ENCODE measurements around the gene WFIKKN2. TPM values are rescaled to one million over a fixed set of nuclear protein-coding genes. Genes with fewer than 3 reads are reported as not detected.

Gene WFIKKN2
- total RNA-seq, 1 experiment from 2014 or later, result 0.11 TPM

DNA sequence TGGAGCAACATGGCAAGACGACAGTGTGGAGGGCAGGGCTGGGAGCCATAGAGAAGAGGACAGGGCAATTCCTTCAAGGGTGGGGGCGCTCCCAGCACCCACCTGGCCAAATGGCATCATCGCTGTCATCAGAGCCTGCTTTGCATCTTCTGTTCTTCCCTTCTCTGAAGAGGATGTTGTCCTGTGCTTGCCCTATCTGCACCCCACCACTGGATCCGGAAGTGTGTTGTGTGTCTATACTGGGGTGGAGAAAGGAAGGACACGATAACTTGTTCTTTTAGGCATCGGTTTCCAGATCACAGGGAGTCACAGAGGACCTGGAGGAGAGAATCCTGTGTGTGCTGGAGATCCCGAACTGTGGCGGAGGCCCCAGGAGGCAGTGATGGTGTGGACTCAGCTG is 42.4 kb upstream of the WFIKKN2 start (continued):
- TF ChIP-seq TEAD4 (CRISPR knock-in tag; IDR thresholded peaks at IDR 0.05), result no peak
- TF ChIP-seq RORB (CRISPR knock-in tag; IDR thresholded peaks at IDR 0.05), result no peak
- TF ChIP-seq IRF1 (CRISPR knock-in tag; IDR thresholded peaks at IDR 0.05), result no peak
- TF ChIP-seq SP1 (CRISPR knock-in tag; conservative IDR thresholded peaks at IDR 0.05), result no peak
- TF ChIP-seq USF1 (CRISPR knock-in tag; IDR thresholded peaks at IDR 0.05), result no peak

- Mint-ChIP-seq H3K36me3 (no peaks in the 10 kb centered on the region), H3K27me3 (ENCODE audit: low read depth) (no peaks in the 10 kb centered on the region), H3K4me3 (no peak overlapping the region), H3K4me1 (peaks cover 26% of the 10 kb centered on the region), H3K27ac (no peak overlapping the region), H3K9me3 (no peaks in the 10 kb centered on the region)
- no peak for DNase-seq (ENCODE audit: low spot score)
- no peak for ATAC-seq
- TF ChIP-seq NR3C1 (CRISPR knock-in tag; conservative IDR thresholded peaks at IDR 0.05; ENCODE audit: low read depth), result no peak
- TF ChIP-seq CREB1 (CRISPR knock-in tag; IDR thresholded peaks at IDR 0.05), result no peak
- no peak for TF ChIP-seq NFYB (CRISPR knock-in tag; conservative IDR thresholded peaks at IDR 0.05; ENCODE audit: low read depth)
- no peak for TF ChIP-seq ZBTB21 (CRISPR knock-in tag; IDR thresholded peaks at IDR 0.05; ENCODE audit: borderline replicate concordance)
- TF ChIP-seq E2F1 (CRISPR knock-in tag; IDR thresholded peaks at IDR 0.05), result no peak
- TF ChIP-seq ETV6 (CRISPR knock-in tag; IDR thresholded peaks at IDR 0.05), result no peak
- no peak for TF ChIP-seq CBFB (CRISPR knock-in tag; IDR thresholded peaks at IDR 0.05; ENCODE audit: low read depth)
- TF ChIP-seq IRF2 (CRISPR knock-in tag; IDR thresholded peaks at IDR 0.05; ENCODE audit: borderline replicate concordance, low read depth), result no peak
- TF ChIP-seq, protein P1, sequence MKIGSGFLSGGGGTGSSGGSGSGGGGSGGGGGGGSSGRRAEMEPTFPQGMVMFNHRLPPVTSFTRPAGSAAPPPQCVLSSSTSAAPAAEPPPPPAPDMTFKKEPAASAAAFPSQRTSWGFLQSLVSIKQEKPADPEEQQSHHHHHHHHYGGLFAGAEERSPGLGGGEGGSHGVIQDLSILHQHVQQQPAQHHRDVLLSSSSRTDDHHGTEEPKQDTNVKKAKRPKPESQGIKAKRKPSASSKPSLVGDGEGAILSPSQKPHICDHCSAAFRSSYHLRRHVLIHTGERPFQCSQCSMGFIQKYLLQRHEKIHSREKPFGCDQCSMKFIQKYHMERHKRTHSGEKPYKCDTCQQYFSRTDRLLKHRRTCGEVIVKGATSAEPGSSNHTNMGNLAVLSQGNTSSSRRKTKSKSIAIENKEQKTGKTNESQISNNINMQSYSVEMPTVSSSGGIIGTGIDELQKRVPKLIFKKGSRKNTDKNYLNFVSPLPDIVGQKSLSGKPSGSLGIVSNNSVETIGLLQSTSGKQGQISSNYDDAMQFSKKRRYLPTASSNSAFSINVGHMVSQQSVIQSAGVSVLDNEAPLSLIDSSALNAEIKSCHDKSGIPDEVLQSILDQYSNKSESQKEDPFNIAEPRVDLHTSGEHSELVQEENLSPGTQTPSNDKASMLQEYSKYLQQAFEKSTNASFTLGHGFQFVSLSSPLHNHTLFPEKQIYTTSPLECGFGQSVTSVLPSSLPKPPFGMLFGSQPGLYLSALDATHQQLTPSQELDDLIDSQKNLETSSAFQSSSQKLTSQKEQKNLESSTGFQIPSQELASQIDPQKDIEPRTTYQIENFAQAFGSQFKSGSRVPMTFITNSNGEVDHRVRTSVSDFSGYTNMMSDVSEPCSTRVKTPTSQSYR (CRISPR knock-in tag; IDR thresholded peaks at IDR 0.05), result no peak
- no peak for TF ChIP-seq ZNF138 (CRISPR knock-in tag; conservative IDR thresholded peaks at IDR 0.05)
- no peak for TF ChIP-seq ZNF263 (CRISPR knock-in tag; IDR thresholded peaks at IDR 0.05; ENCODE audit: low read depth)
- TF ChIP-seq NFE2L1 (CRISPR knock-in tag; IDR thresholded peaks at IDR 0.05), result no peak
- TF ChIP-seq, protein P2, sequence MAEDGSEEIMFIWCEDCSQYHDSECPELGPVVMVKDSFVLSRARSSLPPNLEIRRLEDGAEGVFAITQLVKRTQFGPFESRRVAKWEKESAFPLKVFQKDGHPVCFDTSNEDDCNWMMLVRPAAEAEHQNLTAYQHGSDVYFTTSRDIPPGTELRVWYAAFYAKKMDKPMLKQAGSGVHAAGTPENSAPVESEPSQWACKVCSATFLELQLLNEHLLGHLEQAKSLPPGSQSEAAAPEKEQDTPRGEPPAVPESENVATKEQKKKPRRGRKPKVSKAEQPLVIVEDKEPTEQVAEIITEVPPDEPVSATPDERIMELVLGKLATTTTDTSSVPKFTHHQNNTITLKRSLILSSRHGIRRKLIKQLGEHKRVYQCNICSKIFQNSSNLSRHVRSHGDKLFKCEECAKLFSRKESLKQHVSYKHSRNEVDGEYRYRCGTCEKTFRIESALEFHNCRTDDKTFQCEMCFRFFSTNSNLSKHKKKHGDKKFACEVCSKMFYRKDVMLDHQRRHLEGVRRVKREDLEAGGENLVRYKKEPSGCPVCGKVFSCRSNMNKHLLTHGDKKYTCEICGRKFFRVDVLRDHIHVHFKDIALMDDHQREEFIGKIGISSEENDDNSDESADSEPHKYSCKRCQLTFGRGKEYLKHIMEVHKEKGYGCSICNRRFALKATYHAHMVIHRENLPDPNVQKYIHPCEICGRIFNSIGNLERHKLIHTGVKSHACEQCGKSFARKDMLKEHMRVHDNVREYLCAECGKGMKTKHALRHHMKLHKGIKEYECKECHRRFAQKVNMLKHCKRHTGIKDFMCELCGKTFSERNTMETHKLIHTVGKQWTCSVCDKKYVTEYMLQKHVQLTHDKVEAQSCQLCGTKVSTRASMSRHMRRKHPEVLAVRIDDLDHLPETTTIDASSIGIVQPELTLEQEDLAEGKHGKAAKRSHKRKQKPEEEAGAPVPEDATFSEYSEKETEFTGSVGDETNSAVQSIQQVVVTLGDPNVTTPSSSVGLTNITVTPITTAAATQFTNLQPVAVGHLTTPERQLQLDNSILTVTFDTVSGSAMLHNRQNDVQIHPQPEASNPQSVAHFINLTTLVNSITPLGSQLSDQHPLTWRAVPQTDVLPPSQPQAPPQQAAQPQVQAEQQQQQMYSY (CRISPR knock-in tag; IDR thresholded peaks at IDR 0.05), result no peak
- no peak for TF ChIP-seq ESRRA (CRISPR knock-in tag; IDR thresholded peaks at IDR 0.05; ENCODE audit: borderline replicate concordance)
- no peak for TF ChIP-seq ATF3 (CRISPR knock-in tag; conservative IDR thresholded peaks at IDR 0.05)
- TF ChIP-seq TEAD4 (CRISPR knock-in tag; IDR thresholded peaks at IDR 0.05), result no peak
- TF ChIP-seq PRRX2 (CRISPR knock-in tag; IDR thresholded peaks at IDR 0.05), result no peak
- ChIA-PET POLR2A (interaction anchor here (0.7 kb wide), 1 partner anchor 20 kb away, joined by 4 read pairs; no protein-coding TSS in a partner anchor), CTCF (interaction anchor here (0.7 to 1.4 kb wide), 3 partner anchors 11 to 224 kb away, joined by 3 to 5 read pairs (median 3); no protein-coding TSS in a partner anchor)
These were observed 41.0 kb upstream of the WFIKKN2 start for GRCh38 chr17:50794361-50794760.
